KMS-11 (cell line): ENCODE results near the gene ZPR1.

Experiments
- H2AFZ ChIP-seq: fragments of 200-600 bp; sonication (generic); 2 replicates; pipeline ENCODE4 v1.6.1; 2016; ENCODE audit warnings: antibody characterized with exemption, mixed run types, low read depth
- H3K27ac ChIP-seq: fragments of 200-600 bp; sonication (generic); 2 replicates; pipeline ENCODE4 v1.6.1; 2016; ENCODE audit warnings: mild to moderate bottlenecking, mixed run types
- H3K27me3 ChIP-seq: fragments of 200-600 bp; sonication (generic); 2 replicates; pipeline ENCODE4 v1.6.1; 2017; ENCODE audit warnings: mild to moderate bottlenecking, low read depth, mixed run types, moderate library complexity; ENCODE audit not compliant: insufficient read depth
- H3K36me3 ChIP-seq: fragments of 200-600 bp; sonication (generic); 2 replicates; pipeline ENCODE4 v1.6.1; 2017; ENCODE audit warnings: mild to moderate bottlenecking, mixed run types; ENCODE audit not compliant: insufficient read depth
- H3K4me1 ChIP-seq: fragments of 200-600 bp; sonication (generic); 2 replicates; pipeline ENCODE4 v1.6.1; 2016; ENCODE audit warnings: mild to moderate bottlenecking, low read depth, mixed run types; ENCODE audit not compliant: poor library complexity, severe bottlenecking
- H3K4me2 ChIP-seq: fragments of 200-600 bp; sonication (generic); 2 replicates; pipeline ENCODE4 v1.7.0; 2016; ENCODE audit warnings: mild to moderate bottlenecking, mixed run types
- H3K4me3 ChIP-seq: fragments of 200-600 bp; sonication (generic); IDR thresholded peaks from 2 replicates; pipeline ENCODE4 v1.6.1; 2017; ENCODE audit warnings: low read depth, low read length, mixed read lengths; ENCODE audit not compliant: insufficient read depth
- H3K79me2 ChIP-seq: fragments of 200-600 bp; sonication (generic); 2 replicates; pipeline ENCODE4 v1.6.1; 2016; ENCODE audit warnings: low read depth, mixed run types; ENCODE audit not compliant: insufficient read depth
- H3K9ac ChIP-seq: fragments of 200-600 bp; sonication (generic); 2 replicates; pipeline ENCODE4 v1.6.1; 2016; ENCODE audit warnings: mild to moderate bottlenecking, mixed run types
- H4K20me1 ChIP-seq: fragments of 200-600 bp; sonication (generic); 2 replicates; pipeline ENCODE4 v1.6.1; 2016; ENCODE audit warnings: mild to moderate bottlenecking, mixed run types; ENCODE audit not compliant: insufficient read depth
- TF ChIP-seq, protein P1 (sequence below): fragments of 200-600 bp; sonication (generic); conservative IDR thresholded peaks from 2 replicates; pipeline ENCODE4 v1.6.1; 2017; ENCODE audit warnings: low read depth, mild to moderate bottlenecking, antibody characterized with exemption, low read length, moderate library complexity, mixed read lengths

The ZPR1 gene

DNA sequence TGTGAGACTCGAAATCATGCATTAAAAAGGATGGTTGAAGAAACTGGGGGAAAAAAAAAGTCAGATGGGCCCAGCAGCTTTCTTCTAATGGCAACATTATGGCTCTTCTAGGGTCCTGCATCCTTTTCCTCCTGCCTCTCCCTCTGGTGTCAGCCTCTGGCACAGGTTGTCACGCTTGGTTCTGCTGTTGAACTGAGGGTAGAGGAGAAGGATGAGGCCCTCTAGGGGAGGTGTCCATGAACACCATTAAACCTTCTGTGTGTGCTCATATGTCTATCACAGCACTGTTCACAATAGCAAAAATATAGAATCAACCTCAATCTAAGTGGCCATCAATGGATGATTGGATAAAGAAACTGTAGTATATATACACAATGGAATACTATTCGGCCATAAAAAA is 51.1 kb downstream of the ZPR1 start:
- H3K9ac ChIP-seq = no peak overlapping the region
- no peak overlapping the region for H3K4me2 ChIP-seq
- TF ChIP-seq, protein P1, sequence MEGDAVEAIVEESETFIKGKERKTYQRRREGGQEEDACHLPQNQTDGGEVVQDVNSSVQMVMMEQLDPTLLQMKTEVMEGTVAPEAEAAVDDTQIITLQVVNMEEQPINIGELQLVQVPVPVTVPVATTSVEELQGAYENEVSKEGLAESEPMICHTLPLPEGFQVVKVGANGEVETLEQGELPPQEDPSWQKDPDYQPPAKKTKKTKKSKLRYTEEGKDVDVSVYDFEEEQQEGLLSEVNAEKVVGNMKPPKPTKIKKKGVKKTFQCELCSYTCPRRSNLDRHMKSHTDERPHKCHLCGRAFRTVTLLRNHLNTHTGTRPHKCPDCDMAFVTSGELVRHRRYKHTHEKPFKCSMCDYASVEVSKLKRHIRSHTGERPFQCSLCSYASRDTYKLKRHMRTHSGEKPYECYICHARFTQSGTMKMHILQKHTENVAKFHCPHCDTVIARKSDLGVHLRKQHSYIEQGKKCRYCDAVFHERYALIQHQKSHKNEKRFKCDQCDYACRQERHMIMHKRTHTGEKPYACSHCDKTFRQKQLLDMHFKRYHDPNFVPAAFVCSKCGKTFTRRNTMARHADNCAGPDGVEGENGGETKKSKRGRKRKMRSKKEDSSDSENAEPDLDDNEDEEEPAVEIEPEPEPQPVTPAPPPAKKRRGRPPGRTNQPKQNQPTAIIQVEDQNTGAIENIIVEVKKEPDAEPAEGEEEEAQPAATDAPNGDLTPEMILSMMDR = no peak
- H4K20me1 ChIP-seq = no peaks in the 10 kb centered on the region
- H3K79me2 ChIP-seq = no peaks in the 10 kb centered on the region
- no peak overlapping the region for H3K27ac ChIP-seq
- H3K27me3 ChIP-seq = no peaks in the 10 kb centered on the region
- no peaks in the 10 kb centered on the region for H3K4me1 ChIP-seq
- H3K36me3 ChIP-seq = no peaks in the 10 kb centered on the region
- no peak overlapping the region for H2AFZ ChIP-seq
- no peak overlapping the region for H3K4me3 ChIP-seq

DNA sequence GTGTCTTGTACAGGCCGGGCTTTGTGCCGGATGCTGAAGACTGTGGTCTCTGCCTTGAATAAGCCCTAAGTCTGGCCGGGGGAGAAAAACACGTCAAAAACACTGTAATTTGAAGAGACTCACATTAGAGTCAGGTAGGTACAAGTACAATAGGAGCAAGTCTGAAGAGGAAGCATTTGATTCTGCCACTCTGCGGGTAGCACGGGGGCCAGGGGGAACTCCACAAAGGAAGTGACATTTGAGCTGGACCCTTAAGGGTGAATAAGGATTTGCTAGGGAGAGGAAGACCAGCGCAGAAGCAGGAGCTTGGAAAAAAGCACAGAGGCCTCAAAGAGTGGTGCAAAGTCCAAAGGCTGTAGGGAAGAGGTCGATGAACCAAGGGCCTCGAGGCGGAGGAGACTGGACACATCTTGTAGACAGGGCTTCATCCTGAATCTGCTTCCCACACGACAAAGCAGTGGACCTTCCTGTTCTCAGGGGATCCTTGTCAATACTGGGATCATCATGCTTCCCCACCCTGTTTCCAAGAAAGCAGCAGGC is 53.8 kb downstream of the ZPR1 start:
- no peaks in the 10 kb centered on the region for H3K4me1 ChIP-seq
- TF ChIP-seq, protein P1 = no peak
- no peaks in the 10 kb centered on the region for H3K27me3 ChIP-seq
- H3K4me2 ChIP-seq = no peak overlapping the region
- H3K79me2 ChIP-seq = no peaks in the 10 kb centered on the region
- H4K20me1 ChIP-seq = no peaks in the 10 kb centered on the region
- no peak overlapping the region for H3K9ac ChIP-seq
- no peak overlapping the region for H2AFZ ChIP-seq
- no peak overlapping the region for H3K4me3 ChIP-seq
- no peaks in the 10 kb centered on the region for H3K36me3 ChIP-seq
- H3K27ac ChIP-seq = no peak overlapping the region

DNA sequence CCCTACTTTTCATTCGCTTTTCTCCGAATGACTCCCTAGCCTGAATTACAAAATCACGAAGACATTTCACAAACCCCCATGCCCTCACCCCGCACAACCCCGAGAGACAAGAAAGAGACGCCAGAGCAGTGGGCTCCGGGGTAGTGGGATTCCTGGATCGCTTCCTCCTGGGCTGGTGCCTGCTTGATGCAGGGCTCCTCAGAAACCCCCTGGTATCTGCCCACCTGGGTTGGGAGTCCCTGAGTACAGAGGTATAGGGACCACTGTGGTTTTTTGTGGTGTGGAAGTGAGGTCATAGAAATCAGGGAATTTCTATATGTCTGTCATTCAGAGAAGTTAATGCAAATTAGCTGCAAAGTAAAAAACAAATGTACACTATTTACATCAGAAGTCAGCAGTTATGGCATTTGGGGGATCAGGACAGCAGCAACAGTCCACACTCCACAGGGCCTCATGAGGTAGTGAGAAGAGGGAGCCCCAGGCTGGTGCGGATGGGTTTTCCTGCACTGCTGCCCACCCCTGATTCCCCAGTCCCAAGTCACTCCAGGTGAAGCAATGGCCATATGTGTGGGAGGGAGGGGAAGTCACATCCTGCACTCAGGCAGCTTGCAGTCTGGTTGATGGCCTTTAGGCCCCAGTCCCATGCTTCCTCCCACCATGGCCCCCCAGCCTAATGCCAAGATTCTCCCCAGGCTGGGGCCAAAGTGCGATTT is 54.6 kb downstream of the ZPR1 start:
- Histone ChIP-seq H2AFZ (no peak overlapping the region), H3K4me2 (no peak overlapping the region), H3K79me2 (no peaks in the 10 kb centered on the region), H3K9ac (no peak overlapping the region), H3K4me3 (no peak overlapping the region), H4K20me1 (no peaks in the 10 kb centered on the region), H3K36me3 (no peaks in the 10 kb centered on the region), H3K27me3 (no peaks in the 10 kb centered on the region), H3K4me1 (no peaks in the 10 kb centered on the region), H3K27ac (no peak overlapping the region)
- TF ChIP-seq, protein P1 = no peak

DNA sequence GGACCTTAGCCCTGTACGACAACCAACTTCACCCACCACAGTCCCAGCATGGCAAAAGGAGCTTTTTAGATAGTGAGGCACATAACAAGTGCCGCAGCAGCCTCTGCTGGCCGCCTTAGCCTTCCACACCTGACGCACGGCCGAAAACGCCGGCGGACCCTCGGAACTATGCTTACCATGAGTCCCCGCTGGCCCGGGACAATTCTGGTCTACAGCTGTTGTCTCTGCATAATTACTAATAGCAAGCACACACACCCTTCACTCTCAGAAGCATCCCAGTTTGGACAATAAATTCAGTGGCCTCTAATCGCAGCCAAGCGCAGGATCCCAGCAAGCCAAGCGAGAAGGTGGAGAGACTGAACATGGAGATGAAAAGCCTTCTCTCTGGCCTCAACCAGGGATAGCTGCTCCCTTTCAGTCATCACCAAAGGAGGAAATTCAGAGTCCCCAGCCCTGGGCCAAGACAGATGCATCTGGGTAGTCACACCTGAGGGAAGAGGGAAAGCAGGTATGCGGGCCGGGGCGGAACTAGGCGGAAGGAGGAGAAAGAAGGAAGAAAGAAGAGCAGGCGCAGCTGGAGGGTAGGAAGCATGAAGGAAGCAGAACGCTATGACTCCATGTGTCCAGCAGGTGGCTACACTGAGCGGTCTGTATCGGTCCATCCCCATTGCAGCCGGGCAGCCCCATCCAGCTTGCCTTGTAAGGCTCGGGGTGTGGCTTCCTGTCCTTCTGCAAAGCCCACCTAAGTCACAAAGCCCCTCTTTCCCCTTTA is 55.4 kb downstream of the ZPR1 start:
- TF ChIP-seq, protein P1 = peak; percentile 67
- Histone ChIP-seq H3K4me2 (no peak overlapping the region), H3K27ac (no peak overlapping the region), H3K27me3 (no peaks in the 10 kb centered on the region), H3K4me1 (no peaks in the 10 kb centered on the region), H2AFZ (no peak overlapping the region), H3K79me2 (no peaks in the 10 kb centered on the region), H4K20me1 (no peaks in the 10 kb centered on the region), H3K4me3 (no peak overlapping the region), H3K9ac (no peak overlapping the region), H3K36me3 (no peaks in the 10 kb centered on the region)
